Measurements from ENCODE around the gene AFTPH.

DNA sequence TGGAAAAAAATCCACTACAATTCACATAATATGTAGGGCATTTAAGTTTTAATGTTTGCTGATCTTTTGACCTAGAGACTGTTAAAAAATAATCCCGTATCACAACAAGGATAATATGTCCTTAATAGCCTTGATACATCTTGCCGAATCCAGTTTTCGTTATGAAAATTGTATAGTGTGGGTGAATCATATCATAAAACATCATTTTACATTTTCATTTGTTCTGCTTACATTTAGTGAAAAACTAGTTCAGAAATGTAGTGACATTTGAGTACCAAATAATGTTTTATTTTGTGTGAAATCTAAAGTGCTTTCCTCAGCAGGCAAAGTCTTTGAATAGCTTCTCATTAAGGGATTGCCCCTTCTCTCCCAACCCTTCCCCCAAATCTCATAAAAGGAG is 1.9 kb downstream of the AFTPH start:
- TF ChIP-seq CTCF (IDR thresholded peaks at IDR 0.05) (no peak), POLR2A (IDR thresholded peaks at IDR 0.05) (no peak)

Measured in uterus (tissue), 2 donors.